ENCODE results near the gene PSMD9. TPM values are rescaled to one million over a fixed set of nuclear protein-coding genes. Genes with fewer than 3 reads are reported as not detected.

PSMD9 gene
- total RNA-seq, 1 donor from 2014 or later: 46.2 TPM

DNA sequence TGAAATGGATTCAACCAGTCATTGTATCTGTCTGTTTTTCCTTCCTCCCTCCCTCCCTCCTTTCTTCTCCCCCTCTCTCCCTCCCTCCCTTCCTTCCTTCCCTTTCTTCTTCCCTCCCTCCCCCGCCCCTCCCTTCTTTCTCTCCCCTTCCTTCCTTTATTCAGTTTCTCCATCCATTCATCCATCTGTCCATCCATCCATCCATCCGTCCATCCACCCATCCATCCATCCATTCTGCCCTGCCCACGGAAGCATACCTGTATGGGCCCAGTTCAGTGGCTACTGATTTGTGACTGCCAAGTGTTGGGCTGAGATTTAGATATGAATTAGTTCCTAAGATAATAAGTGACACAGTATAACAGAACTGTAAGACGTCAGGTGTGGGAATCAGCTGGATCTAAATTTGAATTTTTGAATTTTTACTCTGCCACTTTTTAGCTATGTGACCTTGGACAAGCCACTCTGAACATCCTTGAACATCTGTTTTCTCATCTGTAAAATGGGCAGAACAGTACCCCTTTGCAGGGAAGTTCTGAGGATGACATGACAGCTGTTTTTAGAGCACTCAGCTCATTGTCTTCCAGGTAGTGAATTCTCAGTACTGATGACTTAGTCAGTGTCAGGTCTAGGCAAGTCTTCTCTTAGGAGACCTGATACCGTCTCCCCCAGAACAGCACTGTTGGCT is 72.7 kb downstream of the PSMD9 start:
- TF ChIP-seq, protein P1, sequence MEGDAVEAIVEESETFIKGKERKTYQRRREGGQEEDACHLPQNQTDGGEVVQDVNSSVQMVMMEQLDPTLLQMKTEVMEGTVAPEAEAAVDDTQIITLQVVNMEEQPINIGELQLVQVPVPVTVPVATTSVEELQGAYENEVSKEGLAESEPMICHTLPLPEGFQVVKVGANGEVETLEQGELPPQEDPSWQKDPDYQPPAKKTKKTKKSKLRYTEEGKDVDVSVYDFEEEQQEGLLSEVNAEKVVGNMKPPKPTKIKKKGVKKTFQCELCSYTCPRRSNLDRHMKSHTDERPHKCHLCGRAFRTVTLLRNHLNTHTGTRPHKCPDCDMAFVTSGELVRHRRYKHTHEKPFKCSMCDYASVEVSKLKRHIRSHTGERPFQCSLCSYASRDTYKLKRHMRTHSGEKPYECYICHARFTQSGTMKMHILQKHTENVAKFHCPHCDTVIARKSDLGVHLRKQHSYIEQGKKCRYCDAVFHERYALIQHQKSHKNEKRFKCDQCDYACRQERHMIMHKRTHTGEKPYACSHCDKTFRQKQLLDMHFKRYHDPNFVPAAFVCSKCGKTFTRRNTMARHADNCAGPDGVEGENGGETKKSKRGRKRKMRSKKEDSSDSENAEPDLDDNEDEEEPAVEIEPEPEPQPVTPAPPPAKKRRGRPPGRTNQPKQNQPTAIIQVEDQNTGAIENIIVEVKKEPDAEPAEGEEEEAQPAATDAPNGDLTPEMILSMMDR (IDR thresholded peaks at IDR 0.05): no peak
- TF ChIP-seq POLR2A (IDR thresholded peaks at IDR 0.05): no peak
- TF ChIP-seq POLR2AphosphoS5 (IDR thresholded peaks at IDR 0.05; ENCODE audit: insufficient read depth in 1 of 2, low read depth in 1 of 2): no peak
- no peak overlapping the region for H3K4me3 ChIP-seq
- intact Hi-C loops (cut with DNase I): no loop called here

DNA sequence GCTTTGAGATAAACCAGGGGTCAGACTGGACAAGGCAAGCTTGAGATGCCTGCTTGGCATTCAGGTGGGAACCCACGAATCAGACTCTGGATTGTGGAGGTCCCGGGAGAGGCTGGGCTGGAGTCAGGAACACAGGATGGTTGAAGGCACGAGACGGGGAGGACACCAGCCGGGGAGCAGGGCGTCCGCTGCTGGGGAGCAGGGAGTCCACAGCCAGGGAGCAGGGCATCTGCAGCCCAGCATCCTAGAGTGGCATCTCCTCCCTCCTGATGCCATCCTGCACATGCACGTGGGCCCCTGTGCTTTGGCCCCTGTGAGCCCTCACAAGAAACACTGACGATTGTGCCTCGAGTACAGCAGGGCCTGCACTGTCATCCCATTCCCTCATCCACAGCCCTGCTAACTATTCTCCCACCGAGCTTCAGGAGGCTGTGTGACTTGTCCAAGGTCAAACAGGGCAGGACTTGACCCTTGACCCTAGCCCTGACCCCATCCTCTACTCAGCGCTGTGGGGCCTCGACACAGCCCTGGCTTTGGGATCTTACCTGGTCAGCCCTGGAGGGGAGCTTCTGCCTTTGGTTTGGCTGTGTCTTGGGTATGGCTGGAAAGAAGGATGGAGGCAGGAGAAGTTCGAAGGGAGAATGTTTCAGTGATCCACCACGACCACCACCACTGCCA is 74.9 kb downstream of the PSMD9 start:
- Histone ChIP-seq H3K27ac (no peak overlapping the region), H3K4me3 (no peak overlapping the region), H3K36me3 (no peaks in the 10 kb centered on the region), H3K9me3 (no peaks in the 10 kb centered on the region), H3K27me3 (no peaks in the 10 kb centered on the region), H3K4me1 (peaks cover 6% of the 10 kb centered on the region)
- intact Hi-C loops (cut with DNase I): no loop called here
- TF ChIP-seq, protein P1 (IDR thresholded peaks at IDR 0.05): no peak
- TF ChIP-seq POLR2A (IDR thresholded peaks at IDR 0.05) (no peak), POLR2AphosphoS5 (IDR thresholded peaks at IDR 0.05; ENCODE audit: insufficient read depth in 1 of 2, low read depth in 1 of 2) (no peak)
- no peak for DNase-seq (ENCODE audit: extremely low spot score in 2 of 2)

More for the DNA sequence above, 72.7 kb downstream of the PSMD9 start:
- H3K36me3 ChIP-seq: no peaks in the 10 kb centered on the region
- H3K4me1 ChIP-seq: peaks cover 6% of the 10 kb centered on the region
- H3K9me3 ChIP-seq: no peaks in the 10 kb centered on the region
- no peak for DNase-seq (ENCODE audit: extremely low spot score in 2 of 2)
- H3K27me3 ChIP-seq: no peaks in the 10 kb centered on the region
- H3K27ac ChIP-seq: no peak overlapping the region

DNA sequence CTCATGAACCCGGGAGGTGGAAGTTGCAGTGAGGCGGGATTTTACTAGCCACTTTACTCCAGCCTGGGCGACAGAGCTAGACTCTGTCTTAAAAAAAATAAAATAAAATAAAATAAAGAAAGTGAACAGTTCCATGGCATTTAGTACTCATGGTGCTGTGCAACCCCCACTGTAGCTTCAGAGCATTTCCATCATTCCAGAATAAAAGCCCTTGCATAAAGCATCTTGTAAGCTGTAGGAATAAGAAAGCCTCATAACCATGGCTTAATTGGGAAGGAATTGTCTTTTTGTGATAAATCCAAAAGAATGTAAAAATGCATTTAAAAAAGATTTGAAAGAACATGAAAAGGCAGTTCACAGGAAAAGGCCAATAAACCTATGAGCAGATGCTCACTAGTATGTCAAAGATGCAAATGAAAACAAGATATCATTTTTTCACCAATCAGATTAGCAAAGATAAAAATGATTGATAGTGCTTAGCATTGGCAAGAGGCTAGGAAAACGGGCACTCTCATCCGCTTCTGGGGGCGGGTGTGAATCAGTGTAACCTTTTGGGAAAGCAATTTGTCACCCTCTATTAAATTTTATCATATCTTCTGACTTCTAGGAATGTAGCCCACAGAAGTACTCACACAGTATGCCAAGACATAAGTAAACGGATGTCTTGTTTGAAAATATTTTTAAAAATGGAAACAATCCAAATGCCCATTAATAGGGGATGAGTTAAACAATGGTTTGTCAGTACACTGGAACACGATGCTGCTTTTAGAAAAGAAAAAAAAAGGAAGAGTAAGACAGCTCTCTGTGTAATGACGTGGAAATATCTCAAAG is 76.4 kb downstream of the PSMD9 start:
- Histone ChIP-seq H3K4me3 (no peak overlapping the region), H3K27me3 (no peaks in the 10 kb centered on the region), H3K4me1 (peaks cover 6% of the 10 kb centered on the region), H3K9me3 (no peaks in the 10 kb centered on the region), H3K27ac (no peak overlapping the region), H3K36me3 (no peaks in the 10 kb centered on the region)
- TF ChIP-seq, protein P1 (IDR thresholded peaks at IDR 0.05): no peak
- TF ChIP-seq POLR2A (IDR thresholded peaks at IDR 0.05): no peak
- no peak for TF ChIP-seq POLR2AphosphoS5 (IDR thresholded peaks at IDR 0.05; ENCODE audit: insufficient read depth in 1 of 2, low read depth in 1 of 2)
- DNase-seq (ENCODE audit: extremely low spot score in 2 of 2): no peak
- intact Hi-C loops (cut with DNase I): no loop called here

DNA sequence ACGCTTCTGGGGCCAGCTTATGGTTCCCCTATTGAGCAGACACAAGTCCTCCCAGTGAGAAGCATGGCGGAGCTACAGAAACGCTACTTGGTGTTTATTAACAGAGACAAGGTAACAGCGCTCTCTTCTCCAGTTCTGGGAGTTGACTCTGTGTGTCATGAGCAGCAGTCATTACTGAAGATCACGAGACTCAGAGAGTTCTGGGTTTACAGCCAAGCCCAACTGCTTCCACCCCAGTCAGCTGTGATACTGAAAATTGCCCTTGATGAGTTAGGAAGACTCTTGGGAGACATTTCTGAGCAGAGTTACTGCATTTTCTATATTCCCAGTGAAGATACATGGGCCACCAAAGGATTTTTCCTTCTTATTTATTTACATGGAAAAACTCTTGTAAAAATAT is 78.4 kb downstream of the PSMD9 start:
- DNase-seq (ENCODE audit: extremely low spot score in 2 of 2): no peak
- Histone ChIP-seq H3K27me3 (no peaks in the 10 kb centered on the region), H3K27ac (no peak overlapping the region), H3K36me3 (no peaks in the 10 kb centered on the region), H3K9me3 (no peaks in the 10 kb centered on the region), H3K4me1 (peaks cover 6% of the 10 kb centered on the region), H3K4me3 (no peak overlapping the region)
- no peak for TF ChIP-seq POLR2AphosphoS5 (IDR thresholded peaks at IDR 0.05; ENCODE audit: insufficient read depth in 1 of 2, low read depth in 1 of 2)
- no peak for TF ChIP-seq POLR2A (IDR thresholded peaks at IDR 0.05)
- TF ChIP-seq, protein P1 (IDR thresholded peaks at IDR 0.05): no peak
- intact Hi-C loops (cut with DNase I): no loop called here

Small RNA genes lying within 50 kb of the gene (small RNA-seq; reads per million reads assigned to genes)
- gene AC069503.3 (not detected), gene RF00017 (not detected), gene RNU7-170P (not detected)

Other genes starting within 250 kb of the PSMD9 start
- not detected for gene MORN3, start 219.1 kb upstream of the PSMD9 start, total RNA-seq
- 3.9 TPM for gene TMEM120B, start 176.0 kb upstream of the PSMD9 start, total RNA-seq
- gene RHOF, start 95.1 kb upstream of the PSMD9 start, total RNA-seq: 16.5 TPM
- 10.6 TPM for gene SETD1B, start 84.8 kb upstream of the PSMD9 start, total RNA-seq
- not detected for gene HPD, start 29.9 kb upstream of the PSMD9 start, total RNA-seq
- 8.8 TPM for gene CFAP251, start 29.8 kb downstream of the PSMD9 start, total RNA-seq
- gene BCL7A, start 133.1 kb downstream of the PSMD9 start, total RNA-seq: 8.1 TPM
- gene MLXIP, start 190.0 kb downstream of the PSMD9 start, total RNA-seq: 16.9 TPM

Data from vagina (tissue), 2 donors.